ENCODE data around the gene KLHDC2. TPM values are rescaled to one million over a fixed set of nuclear protein-coding genes. Genes with fewer than 3 reads are reported as not detected.
"Not testable (repeated sequence)": the region's sequence is repeated elsewhere in the genome, so short reads cannot be mapped to it uniquely, and the experiment has no call there.

KLHDC2 gene
- total RNA-seq, 1 donor from 2014 or later, result 11.7 TPM

- DNase-seq (ENCODE audit: low spot score in 2 of 2), result no peak
- Histone ChIP-seq H3K9me3 (no peaks in the 10 kb centered on the region), H3K4me3 (no peak overlapping the region), H3K36me3 (peaks cover 60 to 90% of the 10 kb centered on the region in 2 donors), H3K27me3 (no peaks in the 10 kb centered on the region), H3K27ac (no peak overlapping the region), H3K4me1 (no peaks in the 10 kb centered on the region)
- TF ChIP-seq CTCF (IDR thresholded peaks at IDR 0.05), result no peak
- intact Hi-C loops (cut with DNase I), result no loop called here
Measured at GRCh38 chr14:49796025-49796424, 28.1 kb downstream of the KLHDC2 start.

GRCh38 chr14:49808780-49809179 lies 40.8 kb downstream of the KLHDC2 start:
- intact Hi-C loops (cut with DNase I), result no loop called here
- no peak for DNase-seq (ENCODE audit: low spot score in 2 of 2)
- no peak overlapping the region for H3K27ac ChIP-seq
- H3K27me3 ChIP-seq, result no peaks in the 10 kb centered on the region
- peaks cover 67 to 89% of the 10 kb centered on the region in 2 donors for H3K36me3 ChIP-seq
- no peak overlapping the region for H3K4me3 ChIP-seq
- H3K4me1 ChIP-seq, result no peaks in the 10 kb centered on the region
- no peak for TF ChIP-seq CTCF (IDR thresholded peaks at IDR 0.05)
- peaks cover 0 to 7% of the 10 kb centered on the region in 2 donors for H3K9me3 ChIP-seq

- H3K4me1 ChIP-seq; H3K4me3 ChIP-seq; H3K27me3 ChIP-seq; DNase-seq (ENCODE audit: low spot score in 2 of 2); intact Hi-C loops (cut with DNase I); H3K27ac ChIP-seq: not testable (repeated sequence)
- peaks cover 12 to 20% of the 10 kb centered on the region in 2 donors for H3K9me3 ChIP-seq
- H3K36me3 ChIP-seq, result peaks cover 82 to 88% of the 10 kb centered on the region in 2 donors
Measured at GRCh38 chr14:49816118-49816517, 48.2 kb downstream of the KLHDC2 start.

- intact Hi-C loops (cut with DNase I), result no loop called here
- no peaks in the 10 kb centered on the region for H3K27me3 ChIP-seq
- peaks cover 78 to 81% of the 10 kb centered on the region in 2 donors for H3K36me3 ChIP-seq
- no peaks in the 10 kb centered on the region for H3K4me1 ChIP-seq
- H3K9me3 ChIP-seq, result peaks cover 12 to 20% of the 10 kb centered on the region in 2 donors
- no peak for DNase-seq (ENCODE audit: low spot score in 2 of 2)
- TF ChIP-seq CTCF (IDR thresholded peaks at IDR 0.05), result no peak
- no peak overlapping the region for H3K27ac ChIP-seq
- H3K4me3 ChIP-seq, result no peak overlapping the region
Measured at GRCh38 chr14:49816844-49817243, 48.9 kb downstream of the KLHDC2 start.

- no peak for TF ChIP-seq CTCF (IDR thresholded peaks at IDR 0.05)
- H3K9me3 ChIP-seq, result peaks cover 12 to 13% of the 10 kb centered on the region in 2 donors
- H3K4me3 ChIP-seq, result no peak overlapping the region
- intact Hi-C loops (cut with DNase I), result no loop called here
- peaks cover 70 to 81% of the 10 kb centered on the region in 2 donors for H3K36me3 ChIP-seq
- no peaks in the 10 kb centered on the region for H3K4me1 ChIP-seq
- no peaks in the 10 kb centered on the region for H3K27me3 ChIP-seq
- H3K27ac ChIP-seq, result no peak overlapping the region
- DNase-seq (ENCODE audit: low spot score in 2 of 2), result no peak
Measured at GRCh38 chr14:49820176-49820575, 52.2 kb downstream of the KLHDC2 start.

GRCh38 chr14:49828640-49829039 lies 60.7 kb downstream of the KLHDC2 start:
- peaks cover 81 to 94% of the 10 kb centered on the region in 2 donors for H3K36me3 ChIP-seq
- no peak for DNase-seq (ENCODE audit: low spot score in 2 of 2)
- H3K4me1 ChIP-seq, result no peaks in the 10 kb centered on the region
- H3K27me3 ChIP-seq, result no peaks in the 10 kb centered on the region
- TF ChIP-seq CTCF (IDR thresholded peaks at IDR 0.05), result no peak
- H3K9me3 ChIP-seq, result no peaks in the 10 kb centered on the region
- intact Hi-C loops (cut with DNase I), result no loop called here
- no peak overlapping the region for H3K4me3 ChIP-seq
- H3K27ac ChIP-seq, result no peak overlapping the region

Other genes with a start within 250 kb of the KLHDC2 start
- 2,262 TPM for gene RPS29, start 181.8 kb upstream of the KLHDC2 start, total RNA-seq
- gene LRR1, start 169.2 kb upstream of the KLHDC2 start, total RNA-seq, result not detected
- gene RPL36AL, start 147.5 kb upstream of the KLHDC2 start, total RNA-seq, result 21.3 TPM
- 37.4 TPM for gene MGAT2, start 147.4 kb upstream of the KLHDC2 start, total RNA-seq
- gene DNAAF2, start 132.9 kb upstream of the KLHDC2 start, total RNA-seq, result 14.0 TPM
- gene POLE2, start 79.9 kb upstream of the KLHDC2 start, total RNA-seq, result 5.4 TPM
- gene KLHDC1, start 75.0 kb upstream of the KLHDC2 start, total RNA-seq, result not detected
- 14.6 TPM for gene NEMF, start 84.6 kb downstream of the KLHDC2 start, total RNA-seq
- gene ARF6, start 124.9 kb downstream of the KLHDC2 start, total RNA-seq, result 31.5 TPM

Data from ascending aorta (tissue), 2 donors.